ENCODE measurements around the gene CSNK1G2.

CSNK1G2 gene

DNA sequence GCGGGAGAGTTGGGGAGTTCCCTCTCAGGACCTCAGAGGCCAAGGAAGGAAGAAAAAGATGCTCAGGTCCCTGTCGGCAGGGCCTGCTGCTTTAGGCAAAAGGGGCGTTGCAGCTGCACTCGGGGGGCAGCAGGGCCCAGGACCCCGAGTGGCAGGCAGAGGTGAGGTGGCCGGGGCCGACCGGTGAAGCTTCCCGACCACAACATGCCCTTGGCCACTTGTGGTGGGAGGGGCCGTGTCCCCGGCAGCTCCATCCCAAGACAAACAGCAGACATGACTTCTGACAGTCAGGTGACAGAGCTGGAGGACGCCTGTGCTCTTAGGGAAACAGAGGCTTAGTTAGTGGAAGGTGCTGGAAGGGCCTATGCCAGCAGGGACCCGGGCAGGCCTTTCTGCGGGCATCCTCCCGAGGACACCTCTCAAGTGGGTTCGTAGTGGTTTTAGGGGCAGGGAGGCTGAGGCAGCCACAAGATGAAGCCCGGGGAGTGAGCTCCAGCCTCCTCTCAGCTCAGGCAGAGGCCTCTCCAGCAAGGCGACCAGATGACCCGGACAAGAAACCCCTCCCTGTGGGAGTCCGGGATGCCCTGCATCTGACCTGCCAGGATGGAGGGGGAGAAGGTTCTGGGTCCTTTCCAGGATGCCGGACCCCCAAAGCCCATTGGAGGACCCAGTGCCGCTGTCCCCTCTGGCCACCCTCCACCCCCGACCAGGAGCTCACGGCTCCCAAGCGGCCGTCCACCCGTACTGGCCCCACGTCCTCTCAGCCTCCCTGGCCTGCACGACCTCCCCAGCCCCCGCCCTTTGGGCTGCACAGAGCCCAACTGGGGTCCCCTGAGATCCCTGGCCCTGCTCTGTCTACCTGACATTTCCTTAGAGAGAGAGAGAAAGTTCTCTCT is 50.3 kb downstream of the CSNK1G2 start:
- Histone ChIP-seq H3K4me2 (no peak overlapping the region), H3K4me1 (0 out of 2 replicates have a peak, but pooled peaks cover 4% of the 10 kb centered on the region), H3K36me3 (peaks cover 97% of the 10 kb centered on the region)

DNA sequence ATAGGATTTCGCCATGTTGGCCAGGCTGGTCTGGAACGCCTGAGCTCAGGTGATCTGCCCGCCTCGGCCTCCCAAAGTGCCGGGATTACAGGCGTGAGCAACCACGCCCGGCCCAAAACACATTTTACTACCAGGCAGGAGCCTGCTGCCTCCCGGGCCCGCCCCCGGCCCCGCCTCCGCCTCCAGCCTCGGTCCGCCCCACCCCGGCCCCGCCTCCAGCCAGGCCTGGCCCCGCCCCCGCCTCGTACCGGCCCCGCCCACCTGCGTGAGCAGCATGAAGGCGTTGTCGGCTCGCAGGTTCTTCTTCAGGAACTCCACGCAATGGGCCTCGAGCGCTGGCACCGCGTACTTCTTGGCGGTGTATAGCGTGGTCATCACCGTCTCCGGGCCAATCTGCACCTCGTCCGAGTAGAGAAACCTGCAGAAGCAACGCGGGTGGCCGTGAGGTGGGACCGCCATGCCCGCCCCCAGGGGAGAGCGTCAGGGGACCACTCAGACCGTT is 51.8 kb downstream of the CSNK1G2 start:
- Histone ChIP-seq H3K9me3 (peaks cover 16% of the 10 kb centered on the region), H3K4me3 (no peak overlapping the region), H3K27me3 (no peaks in the 10 kb centered on the region), H3K4me2 (no peak overlapping the region), H3K27ac (no peak overlapping the region), H3K9ac (no peak overlapping the region), H3K36me3 (peaks cover 98% of the 10 kb centered on the region), H3K4me1 (0 out of 2 replicates have a peak, but pooled peaks cover 4% of the 10 kb centered on the region), H4K20me1 (peaks cover 63% of the 10 kb centered on the region)
- no peak for TF ChIP-seq Cebpa-rat (IDR thresholded peaks at IDR 0.05)

More for the DNA sequence above, 50.3 kb downstream of the CSNK1G2 start:
- Histone ChIP-seq H3K27me3 (no peaks in the 10 kb centered on the region), H3K4me3 (no peak overlapping the region), H3K27ac (no peak overlapping the region), H3K9me3 (peaks cover 5% of the 10 kb centered on the region; the same call in 1 of the 2 replicates), H4K20me1 (peaks cover 58% of the 10 kb centered on the region), H3K9ac (no peak overlapping the region)
- TF ChIP-seq Cebpa-rat (IDR thresholded peaks at IDR 0.05): no peak

DNA sequence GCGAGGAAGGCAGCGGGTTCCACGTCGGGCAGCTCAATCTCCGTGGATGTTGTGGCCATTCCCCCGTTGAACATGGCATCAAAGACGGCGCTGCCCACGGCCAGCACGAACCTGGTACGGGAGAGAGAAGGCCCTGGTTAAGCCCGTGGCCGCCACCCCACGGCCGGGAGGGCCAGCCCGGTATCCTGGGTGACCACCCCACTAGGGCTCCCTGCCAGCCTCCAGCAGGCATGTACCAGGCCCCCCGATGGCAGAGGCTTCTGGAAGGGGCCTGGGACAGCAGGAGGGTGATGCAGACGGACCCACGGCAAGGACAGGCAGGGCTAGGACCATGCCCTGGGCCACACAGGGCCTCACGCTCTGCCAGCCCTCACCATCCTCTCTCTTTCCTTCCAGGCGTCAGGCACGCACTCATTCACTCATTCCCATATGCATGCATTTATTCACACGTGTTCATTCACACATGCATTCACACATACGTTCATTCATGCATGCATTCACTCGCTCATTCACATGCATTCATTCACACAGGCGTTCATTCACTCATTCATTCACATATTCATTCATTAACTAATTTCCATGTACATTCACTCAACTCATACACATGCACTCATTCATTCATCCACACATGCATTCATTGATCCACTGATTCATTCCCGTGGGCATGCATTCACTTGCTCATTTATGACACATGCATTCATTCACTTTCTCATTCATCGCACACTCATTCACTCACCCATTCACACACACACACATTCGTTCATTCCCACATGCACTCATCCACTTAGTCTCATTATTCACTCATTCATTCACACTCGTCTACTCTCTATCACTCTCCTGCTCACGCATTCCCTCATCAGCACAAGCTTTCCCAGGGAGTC is 56.6 kb downstream of the CSNK1G2 start:
- H3K36me3 ChIP-seq: peaks cover 98% of the 10 kb centered on the region
- H3K9me3 ChIP-seq: peaks cover 16% of the 10 kb centered on the region
- H3K4me1 ChIP-seq: 0 out of 2 replicates have a peak, but pooled peaks cover 4% of the 10 kb centered on the region
- peaks cover 67% of the 10 kb centered on the region for H4K20me1 ChIP-seq
- no peak overlapping the region for H3K4me2 ChIP-seq
- H3K27me3 ChIP-seq: no peaks in the 10 kb centered on the region
- TF ChIP-seq Cebpa-rat (IDR thresholded peaks at IDR 0.05): no peak
- no peak overlapping the region for H3K27ac ChIP-seq
- H3K4me3 ChIP-seq: no peak overlapping the region
- no peak overlapping the region for H3K9ac ChIP-seq

DNA sequence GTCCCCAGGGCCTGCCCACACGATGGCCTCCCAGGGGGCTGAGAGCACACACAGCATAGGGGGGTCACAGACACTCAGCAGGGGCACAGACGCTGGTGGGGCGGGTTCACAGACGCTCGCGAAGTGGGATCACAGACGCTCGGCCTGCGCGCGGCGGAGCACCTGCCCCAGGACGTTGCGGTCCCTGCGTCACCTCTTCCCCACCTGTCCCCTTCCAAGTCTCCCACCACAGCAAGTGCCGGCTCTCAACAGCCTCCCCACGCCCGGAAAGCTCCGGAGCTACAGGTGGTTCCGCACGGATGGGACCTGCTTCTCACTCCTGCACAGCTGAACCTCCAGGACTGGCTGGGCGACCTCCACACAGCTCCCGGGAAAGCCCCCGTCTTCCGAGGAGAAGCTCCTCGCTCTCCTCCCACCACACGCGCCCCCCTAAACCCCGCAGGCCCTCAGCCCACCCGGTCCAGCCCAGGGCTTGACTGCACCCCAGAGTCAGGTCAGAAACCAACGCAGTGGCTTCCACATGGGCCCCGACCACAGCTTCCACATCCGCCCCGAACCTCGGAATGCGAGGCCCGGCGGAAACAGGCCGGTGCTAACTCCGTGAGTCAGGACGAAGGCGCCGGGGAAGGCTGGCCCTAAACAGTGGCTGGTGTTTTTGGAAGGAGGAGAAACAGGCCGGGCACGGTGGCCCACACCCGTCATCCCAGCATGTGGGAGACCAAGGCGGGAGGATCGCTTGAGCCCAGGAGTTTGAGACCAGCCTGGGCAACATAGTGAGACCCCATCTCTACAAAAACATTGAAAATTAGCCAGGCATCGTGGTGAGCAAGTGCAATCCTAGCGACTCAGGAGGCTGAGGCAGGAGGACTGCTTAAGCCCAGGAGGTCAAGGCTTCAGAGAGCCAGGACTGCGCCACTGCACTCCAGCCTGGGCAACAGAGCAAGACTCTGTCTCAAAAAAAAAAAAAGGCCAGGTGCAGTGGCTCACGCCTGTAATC is 58.0 kb downstream of the CSNK1G2 start:
- Histone ChIP-seq H3K27me3 (no peaks in the 10 kb centered on the region), H3K4me1 (0 out of 2 replicates have a peak, but pooled peaks cover 4% of the 10 kb centered on the region), H3K4me2 (no peak overlapping the region), H3K4me3 (no peak overlapping the region), H3K36me3 (peaks cover 100% of the 10 kb centered on the region), H3K9me3 (peaks cover 16% of the 10 kb centered on the region), H3K27ac (no peak overlapping the region), H4K20me1 (peaks cover 78% of the 10 kb centered on the region), H3K9ac (no peak overlapping the region)
- TF ChIP-seq Cebpa-rat (IDR thresholded peaks at IDR 0.05): no peak

DNA sequence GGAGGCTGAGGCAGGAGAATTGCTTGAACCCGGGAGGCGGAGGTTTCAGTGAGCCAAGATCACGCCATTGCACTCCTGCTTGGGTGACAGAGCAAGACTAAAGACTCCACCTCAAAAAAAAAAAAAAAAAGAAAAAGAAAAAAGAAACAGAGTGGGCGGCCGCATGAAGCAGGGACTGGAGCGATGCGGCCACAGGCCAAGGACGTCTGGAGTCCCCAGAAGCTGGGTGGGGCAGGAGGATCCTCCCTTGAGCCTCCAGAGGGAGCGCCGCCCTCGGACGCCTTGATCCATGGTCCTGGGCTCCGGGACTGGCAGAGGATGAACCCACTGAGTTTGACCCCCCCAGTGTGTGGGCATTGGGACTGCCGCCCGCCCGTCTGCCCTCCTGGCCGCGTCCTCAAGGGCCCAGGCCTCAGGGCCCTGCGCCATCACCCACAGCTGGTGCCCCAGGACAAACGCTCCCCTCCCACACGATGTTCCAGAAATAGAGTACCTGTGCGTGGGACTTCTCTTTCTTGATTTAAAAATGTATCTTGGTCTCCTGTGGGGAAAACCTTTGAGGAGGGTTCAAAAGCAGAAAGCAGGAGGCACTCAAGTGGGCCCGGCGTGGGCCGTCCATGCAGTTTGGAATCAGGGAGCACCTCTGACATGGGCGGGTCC is 59.0 kb downstream of the CSNK1G2 start:
- no peak for TF ChIP-seq Cebpa-rat (IDR thresholded peaks at IDR 0.05)
- H3K9ac ChIP-seq: no peak overlapping the region
- H3K4me3 ChIP-seq: no peak overlapping the region
- 0 out of 2 replicates have a peak, but pooled peaks cover 2% of the 10 kb centered on the region for H3K4me1 ChIP-seq
- peaks cover 100% of the 10 kb centered on the region for H3K36me3 ChIP-seq
- H3K27me3 ChIP-seq: no peaks in the 10 kb centered on the region
- peaks cover 16% of the 10 kb centered on the region for H3K9me3 ChIP-seq
- H3K4me2 ChIP-seq: no peak overlapping the region
- H3K27ac ChIP-seq: no peak overlapping the region
- peaks cover 71% of the 10 kb centered on the region for H4K20me1 ChIP-seq

DNA sequence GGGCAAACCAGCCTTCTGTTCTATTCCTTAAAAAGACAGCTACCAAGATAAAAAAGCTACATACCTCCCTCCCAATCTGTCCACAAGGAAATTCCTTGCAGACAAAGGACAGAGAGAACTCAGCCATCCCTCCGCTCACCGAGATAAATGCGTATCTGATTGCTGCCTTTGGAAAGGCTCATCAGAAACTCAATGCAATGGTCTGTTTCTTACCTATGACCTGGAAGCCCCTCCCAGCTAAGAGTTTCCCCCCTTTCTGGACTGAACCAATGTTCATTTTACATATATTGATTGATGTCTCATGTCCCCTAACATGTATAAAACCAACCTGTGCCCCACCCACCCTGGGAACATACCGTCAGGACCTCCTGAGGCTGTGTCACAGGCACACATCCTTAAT is 62.9 kb downstream of the CSNK1G2 start:
- TF ChIP-seq Cebpa-rat (IDR thresholded peaks at IDR 0.05): no peak
- H3K9me3 ChIP-seq: no peaks in the 10 kb centered on the region

DNA sequence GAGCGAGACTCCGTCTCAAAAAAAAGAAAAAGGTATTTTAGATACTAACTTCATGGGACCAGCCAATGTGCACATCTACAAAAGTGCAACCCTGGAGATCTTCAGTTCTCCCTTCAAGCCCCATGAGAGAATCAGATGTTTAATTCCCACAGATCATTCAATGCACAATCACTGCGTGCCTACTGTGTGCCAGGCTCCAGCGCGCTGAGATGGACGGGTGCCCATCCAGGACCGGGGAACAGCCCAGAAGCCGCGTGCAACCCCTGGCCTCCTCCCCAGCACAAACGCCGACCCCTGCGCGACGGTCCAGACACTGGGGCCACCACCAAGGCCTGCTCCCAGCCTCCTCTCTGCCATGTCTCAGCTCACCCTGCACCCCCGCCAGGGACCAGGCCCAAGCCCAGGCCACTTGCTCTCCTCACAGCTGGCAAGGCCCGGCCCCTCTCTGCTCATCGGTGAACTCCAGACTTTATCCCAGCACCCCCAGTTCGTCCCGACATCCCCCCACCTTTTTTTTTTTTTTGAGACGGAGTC is 69.2 kb downstream of the CSNK1G2 start:
- Histone ChIP-seq H3K9me3 (peaks cover 15% of the 10 kb centered on the region), H3K27me3 (no peaks in the 10 kb centered on the region), H4K20me1 (peaks cover 66% of the 10 kb centered on the region), H3K4me2 (no peak overlapping the region), H3K4me1 (peaks cover 52% of the 10 kb centered on the region), H3K4me3 (no peak overlapping the region), H3K27ac (no peak overlapping the region), H3K9ac (no peak overlapping the region), H3K36me3 (peaks cover 48% of the 10 kb centered on the region)
- TF ChIP-seq Cebpa-rat (IDR thresholded peaks at IDR 0.05): no peak

More for the DNA sequence above, 62.9 kb downstream of the CSNK1G2 start:
- Histone ChIP-seq H3K4me2 (no peak overlapping the region), H3K4me1 (peaks cover 29% of the 10 kb centered on the region), H3K27me3 (no peaks in the 10 kb centered on the region), H3K9ac (no peak overlapping the region), H3K36me3 (peaks cover 80% of the 10 kb centered on the region), H3K4me3 (no peak overlapping the region), H3K27ac (no peak overlapping the region), H4K20me1 (peaks cover 77% of the 10 kb centered on the region)

DNA sequence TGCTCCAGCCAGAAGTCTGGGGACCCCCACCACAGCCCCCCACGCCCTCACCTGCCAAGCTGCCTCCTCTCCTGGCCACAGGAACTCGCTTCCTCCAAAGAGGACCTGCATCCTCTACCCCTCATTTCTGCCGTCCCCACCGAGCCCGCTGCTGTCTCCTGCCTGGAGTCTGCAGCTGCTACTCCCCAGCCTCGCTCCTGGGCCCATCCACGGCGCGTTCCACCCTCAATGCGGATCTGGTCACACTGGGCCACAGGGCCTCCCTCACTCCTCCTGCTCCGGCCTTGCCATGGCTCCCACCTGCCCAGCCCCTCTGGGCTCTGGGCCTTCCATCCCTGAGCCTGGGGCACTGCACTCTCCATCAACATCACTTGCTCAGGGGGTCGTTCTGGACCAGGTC is 70.2 kb downstream of the CSNK1G2 start:
- peaks cover 60% of the 10 kb centered on the region for H4K20me1 ChIP-seq
- no peak overlapping the region for H3K4me2 ChIP-seq
- H3K4me1 ChIP-seq: peaks cover 51% of the 10 kb centered on the region
- H3K27me3 ChIP-seq: no peaks in the 10 kb centered on the region
- no peak overlapping the region for H3K9ac ChIP-seq
- no peak for TF ChIP-seq Cebpa-rat (IDR thresholded peaks at IDR 0.05)
- no peak overlapping the region for H3K27ac ChIP-seq
- H3K36me3 ChIP-seq: peaks cover 42% of the 10 kb centered on the region
- peaks cover 15% of the 10 kb centered on the region for H3K9me3 ChIP-seq
- no peak overlapping the region for H3K4me3 ChIP-seq
